ENCODE data around the gene SIGLEC10. TPM values are rescaled to one million over a fixed set of nuclear protein-coding genes. Genes with fewer than 3 reads are reported as not detected.
"Not testable (repeated sequence)": the region's sequence is repeated elsewhere in the genome, so short reads cannot be mapped to it uniquely, and the experiment has no call there.

Gene SIGLEC10
- total and polyA plus RNA-seq, 2 donors = 0.85 to 10.6 TPM

GRCh38 chr19:51397453-51397852 lies 20.0 kb downstream of the SIGLEC10 start:
- WGBS = 51% methylated on average over 9 of the region's 9 CpGs
- H3K4me1 ChIP-seq (ENCODE audit: insufficient read depth); DNase-seq (ENCODE audit: extremely low spot score): not testable (repeated sequence)

GRCh38 chr19:51396175-51396574 lies 21.3 kb downstream of the SIGLEC10 start:
- H3K4me3 ChIP-seq (ENCODE audit: low read depth, low read length) = no peak overlapping the region
- WGBS = 97% methylated on average over 2 of the region's 2 CpGs
- no peak overlapping the region for H3K27ac ChIP-seq (ENCODE audit: low read depth)
- no peak for DNase-seq (ENCODE audit: extremely low spot score)
- H3K4me1 ChIP-seq (ENCODE audit: insufficient read depth) = no peaks in the 10 kb centered on the region
- no peaks in the 10 kb centered on the region for H3K36me3 ChIP-seq (ENCODE audit: insufficient read depth)

More at GRCh38 chr19:51397453-51397852, 20.0 kb downstream of the SIGLEC10 start:
- not testable (repeated sequence) for H3K27ac ChIP-seq (ENCODE audit: low read depth); H3K4me3 ChIP-seq (ENCODE audit: low read depth, low read length); H3K36me3 ChIP-seq (ENCODE audit: insufficient read depth)

DNA sequence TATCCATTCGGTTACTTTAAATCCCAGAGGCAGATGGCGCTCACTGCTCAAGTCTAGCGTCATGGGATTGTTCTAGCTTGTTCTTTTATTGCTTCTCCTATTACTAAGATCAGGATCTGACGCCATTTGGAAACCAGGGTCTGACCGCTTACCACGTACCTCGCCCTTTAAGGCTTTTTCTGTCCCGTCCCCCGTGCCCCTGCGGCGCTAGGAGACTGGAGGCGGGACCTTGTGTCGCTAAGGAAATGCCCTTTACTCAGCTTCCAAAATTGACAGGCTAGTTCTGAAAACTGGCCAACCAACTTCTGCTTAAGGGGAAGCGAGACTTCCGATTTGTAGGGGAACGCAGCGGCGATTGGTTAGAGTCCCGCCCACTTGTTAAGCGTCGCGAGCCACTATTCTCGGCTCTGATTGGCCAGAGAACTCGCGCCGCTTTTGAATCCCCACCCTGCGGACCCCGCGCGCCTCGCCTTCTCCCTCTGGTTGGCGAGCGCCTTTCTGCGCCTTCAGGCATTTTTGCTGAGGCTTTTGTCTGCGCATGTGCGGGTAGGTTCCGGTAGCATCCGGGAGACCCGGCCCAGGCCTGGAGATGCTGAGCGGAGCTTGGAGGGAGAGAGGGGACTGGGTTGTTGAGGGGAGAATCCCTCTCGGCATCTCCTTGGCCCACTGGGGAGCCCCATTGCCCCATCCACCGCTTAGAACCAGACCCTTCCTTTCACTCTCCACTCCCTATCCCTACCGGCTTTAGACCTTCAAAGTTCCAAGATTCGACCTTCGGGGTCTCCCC lies 23.2 kb downstream of the SIGLEC10 start:
- H3K4me3 ChIP-seq (ENCODE audit: low read depth, low read length) = peak overlapping the region; percentile 17
- 1% methylated on average over 45 of the region's 45 CpGs for WGBS

DNA sequence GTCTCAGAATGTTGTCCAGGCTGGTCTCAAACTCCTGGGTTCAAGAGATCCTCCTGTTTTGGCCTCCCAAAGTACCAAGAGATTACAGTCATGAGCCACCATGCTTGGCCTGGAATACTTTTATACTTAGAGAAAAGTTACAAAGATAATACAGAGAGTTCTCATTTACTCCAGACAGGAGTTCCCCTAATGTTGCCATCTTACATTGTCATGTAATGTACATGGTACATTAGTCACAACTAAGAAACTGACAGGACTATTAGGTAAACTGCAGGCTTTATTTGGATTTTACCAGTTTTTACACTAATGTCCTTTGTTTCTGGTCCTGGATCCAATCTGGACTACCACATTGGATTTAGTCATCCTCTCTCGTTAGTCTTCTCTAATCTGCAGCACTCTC lies 24.7 kb downstream of the SIGLEC10 start:
- Histone ChIP-seq H3K4me3 (ENCODE audit: low read depth, low read length) (no peak overlapping the region), H3K36me3 (ENCODE audit: insufficient read depth) (no peaks in the 10 kb centered on the region), H3K4me1 (ENCODE audit: insufficient read depth) (no peaks in the 10 kb centered on the region), H3K27ac (ENCODE audit: low read depth) (no peak overlapping the region)
- no peak for DNase-seq (ENCODE audit: extremely low spot score)
- WGBS = 96% methylated on average over 1 of the region's 1 CpG

More for the DNA sequence above, 23.2 kb downstream of the SIGLEC10 start:
- Histone ChIP-seq H3K4me1 (ENCODE audit: insufficient read depth) (no peaks in the 10 kb centered on the region), H3K27ac (ENCODE audit: low read depth) (peak overlapping the region; percentile 30), H3K36me3 (ENCODE audit: insufficient read depth) (no peaks in the 10 kb centered on the region)
- peak; percentile 97 for DNase-seq (ENCODE audit: extremely low spot score)

GRCh38 chr19:51391073-51391611 lies 26.3 kb downstream of the SIGLEC10 start:
- H3K36me3 ChIP-seq (ENCODE audit: insufficient read depth) = no peaks in the 10 kb centered on the region
- no peak overlapping the region for H3K4me3 ChIP-seq (ENCODE audit: low read depth, low read length)
- no peak for DNase-seq (ENCODE audit: extremely low spot score)
- H3K4me1 ChIP-seq (ENCODE audit: insufficient read depth) = no peaks in the 10 kb centered on the region
- no peak overlapping the region for H3K27ac ChIP-seq (ENCODE audit: low read depth)
- WGBS = 70% methylated on average over 8 of the region's 8 CpGs

DNA sequence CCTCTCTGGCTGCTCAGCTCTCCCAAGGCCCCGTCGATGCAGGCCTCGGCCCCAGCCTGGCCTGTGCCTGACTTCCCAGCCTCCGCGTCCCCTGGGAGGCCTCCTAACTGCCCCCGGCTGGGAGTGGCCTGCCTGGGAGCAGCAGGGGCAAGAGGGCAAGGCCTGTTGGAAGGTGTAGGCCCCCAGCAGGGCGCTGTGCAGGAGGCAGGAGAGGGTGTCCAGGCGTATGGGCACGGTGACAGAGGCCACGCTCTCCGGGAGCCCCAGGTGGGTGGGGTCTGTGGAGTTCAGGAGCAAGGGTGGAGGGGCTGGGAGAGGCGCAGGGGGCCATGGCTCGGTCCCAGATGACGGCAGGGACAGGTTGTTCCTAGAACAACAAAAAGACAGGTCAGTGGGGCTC lies 28.3 kb downstream of the SIGLEC10 start:
- H3K4me3 ChIP-seq (ENCODE audit: low read depth, low read length) = no peak overlapping the region
- DNase-seq (ENCODE audit: extremely low spot score) = no peak
- H3K36me3 ChIP-seq (ENCODE audit: insufficient read depth) = no peaks in the 10 kb centered on the region
- H3K4me1 ChIP-seq (ENCODE audit: insufficient read depth) = no peaks in the 10 kb centered on the region
- H3K27ac ChIP-seq (ENCODE audit: low read depth) = no peak overlapping the region
- WGBS = 83% methylated on average over 14 of the region's 14 CpGs

GRCh38 chr19:51387924-51388389 lies 29.5 kb downstream of the SIGLEC10 start, which contains the start of gene LIM2:
Gene LIM2 (minus strand): TSS chr19:51387974. CDS start chr19:51387443, 531 bp downstream.
- Histone ChIP-seq H3K4me3 (ENCODE audit: low read depth, low read length) (no peak within 1 kb of the TSS), H3K4me1 (ENCODE audit: insufficient read depth) (no peaks in the 10 kb centered on the region), H3K36me3 (ENCODE audit: insufficient read depth) (no peaks in the 10 kb centered on the region), H3K27ac (ENCODE audit: low read depth) (no peak within 1 kb of the TSS)
- WGBS = 68% methylated on average over 15 of the region's 15 CpGs
- no peak for DNase-seq (ENCODE audit: extremely low spot score)

DNA sequence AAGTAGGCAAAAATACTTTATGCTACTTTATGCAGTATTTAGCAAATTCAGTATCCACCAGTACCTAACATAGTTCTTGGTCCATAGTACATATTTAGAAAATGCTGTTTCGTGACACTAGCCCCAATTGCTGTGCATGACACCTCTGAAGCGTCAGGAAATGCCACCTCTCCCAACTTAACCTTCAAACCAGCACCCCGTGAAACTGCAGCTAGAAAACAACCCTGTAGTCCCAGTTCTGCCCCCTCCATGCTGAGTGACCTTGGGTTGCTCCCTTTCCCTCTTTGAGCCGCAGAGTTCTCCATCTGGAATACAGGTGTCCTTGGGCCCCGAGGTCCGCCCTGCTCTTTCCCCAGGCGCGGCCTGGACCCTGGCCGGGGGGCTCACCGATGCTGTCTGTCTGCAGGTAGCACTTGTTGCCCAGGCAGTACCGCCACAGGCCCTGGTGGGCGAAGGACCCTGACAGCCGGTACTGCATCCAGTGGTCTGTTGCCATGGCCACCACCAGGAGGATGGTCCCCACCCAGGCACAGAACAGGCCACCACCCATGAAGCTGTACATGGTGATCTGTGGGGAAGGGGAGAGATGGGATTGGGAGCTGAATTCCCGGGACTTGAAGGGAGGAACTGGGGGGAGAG lies 30.4 kb downstream of the SIGLEC10 start:
- Histone ChIP-seq H3K27ac (ENCODE audit: low read depth) (no peak overlapping the region), H3K4me3 (ENCODE audit: low read depth, low read length) (no peak overlapping the region), H3K36me3 (ENCODE audit: insufficient read depth) (no peaks in the 10 kb centered on the region), H3K4me1 (ENCODE audit: insufficient read depth) (no peaks in the 10 kb centered on the region)
- no peak for DNase-seq (ENCODE audit: extremely low spot score)
- WGBS = 87% methylated on average over 14 of the region's 14 CpGs

DNA sequence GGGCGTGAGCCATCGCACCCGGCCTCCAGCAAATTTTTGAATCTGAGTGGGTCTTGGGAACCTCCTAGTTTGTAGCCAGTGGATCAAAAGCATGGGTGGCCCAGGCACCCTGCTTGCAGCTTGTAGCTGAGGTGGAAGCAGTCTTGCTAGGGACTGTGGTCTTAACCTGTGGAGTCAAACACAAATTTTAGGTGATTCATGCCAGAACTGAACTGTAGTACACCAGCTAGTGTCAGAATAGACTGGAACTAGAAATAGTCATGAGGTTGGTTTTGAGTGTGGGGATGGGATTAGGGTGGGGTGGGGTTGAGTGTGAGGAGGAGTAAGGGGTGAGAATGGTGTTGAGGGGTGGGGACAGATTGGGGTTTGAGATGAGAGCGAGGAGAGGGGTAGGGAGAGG lies 35.4 kb downstream of the SIGLEC10 start:
- Histone ChIP-seq H3K27ac (ENCODE audit: low read depth) (no peak overlapping the region), H3K4me3 (ENCODE audit: low read depth, low read length) (no peak overlapping the region), H3K36me3 (ENCODE audit: insufficient read depth) (no peaks in the 10 kb centered on the region), H3K4me1 (ENCODE audit: insufficient read depth) (no peaks in the 10 kb centered on the region)
- 98% methylated on average over 4 of the region's 4 CpGs for WGBS
- no peak for DNase-seq (ENCODE audit: extremely low spot score)

DNA sequence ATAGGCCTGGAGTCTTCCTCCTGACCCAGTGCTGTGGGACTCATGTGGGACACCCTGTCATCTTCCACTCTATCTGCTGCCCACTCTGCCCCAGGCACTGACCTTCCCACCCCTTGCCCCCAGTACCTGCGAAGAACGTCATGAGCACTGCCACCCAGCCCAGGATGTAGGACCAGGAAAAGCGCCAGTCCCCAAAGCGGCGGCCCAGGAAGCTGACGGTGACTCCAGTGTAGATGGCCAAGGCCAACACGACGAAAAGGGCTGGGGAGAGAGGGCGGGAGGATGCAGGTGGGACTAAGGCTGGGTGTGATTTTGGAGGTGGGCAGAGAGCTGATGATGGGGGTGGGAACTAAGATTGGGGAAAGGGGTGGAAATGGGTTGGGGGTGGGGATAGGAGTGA lies 37.1 kb downstream of the SIGLEC10 start:
- no peak overlapping the region for H3K4me3 ChIP-seq (ENCODE audit: low read depth, low read length)
- WGBS = 92% methylated on average over 9 of the region's 9 CpGs
- no peak for DNase-seq (ENCODE audit: extremely low spot score)

DNA sequence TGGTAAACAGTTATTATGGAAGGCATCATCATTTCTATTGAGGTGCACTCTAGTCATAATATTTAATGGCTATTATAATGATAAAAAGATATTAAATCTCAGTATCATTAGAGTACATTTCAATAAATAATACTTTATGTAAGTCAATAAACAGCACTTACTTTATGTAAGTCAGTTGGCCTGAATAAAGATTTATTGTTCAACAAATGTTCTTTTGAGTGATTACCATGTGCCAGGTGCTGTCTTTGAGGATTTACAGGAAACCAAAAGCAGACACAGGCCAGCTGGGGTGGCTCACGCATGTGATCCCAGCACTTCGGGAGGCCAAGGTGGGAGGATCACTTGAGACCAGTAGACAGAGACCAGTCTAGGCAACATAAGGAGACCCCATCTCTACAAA lies 40.0 kb downstream of the SIGLEC10 start:
- H3K4me1 ChIP-seq (ENCODE audit: insufficient read depth) = no peaks in the 10 kb centered on the region
- H3K36me3 ChIP-seq (ENCODE audit: insufficient read depth) = no peaks in the 10 kb centered on the region
- 74% methylated on average over 2 of the region's 2 CpGs for WGBS
- H3K4me3 ChIP-seq (ENCODE audit: low read depth, low read length) = no peak overlapping the region
- H3K27ac ChIP-seq (ENCODE audit: low read depth) = no peak overlapping the region
- no peak for DNase-seq (ENCODE audit: extremely low spot score)

More for the DNA sequence above, 37.1 kb downstream of the SIGLEC10 start:
- Histone ChIP-seq H3K27ac (ENCODE audit: low read depth) (no peak overlapping the region), H3K36me3 (ENCODE audit: insufficient read depth) (no peaks in the 10 kb centered on the region), H3K4me1 (ENCODE audit: insufficient read depth) (no peaks in the 10 kb centered on the region)

DNA sequence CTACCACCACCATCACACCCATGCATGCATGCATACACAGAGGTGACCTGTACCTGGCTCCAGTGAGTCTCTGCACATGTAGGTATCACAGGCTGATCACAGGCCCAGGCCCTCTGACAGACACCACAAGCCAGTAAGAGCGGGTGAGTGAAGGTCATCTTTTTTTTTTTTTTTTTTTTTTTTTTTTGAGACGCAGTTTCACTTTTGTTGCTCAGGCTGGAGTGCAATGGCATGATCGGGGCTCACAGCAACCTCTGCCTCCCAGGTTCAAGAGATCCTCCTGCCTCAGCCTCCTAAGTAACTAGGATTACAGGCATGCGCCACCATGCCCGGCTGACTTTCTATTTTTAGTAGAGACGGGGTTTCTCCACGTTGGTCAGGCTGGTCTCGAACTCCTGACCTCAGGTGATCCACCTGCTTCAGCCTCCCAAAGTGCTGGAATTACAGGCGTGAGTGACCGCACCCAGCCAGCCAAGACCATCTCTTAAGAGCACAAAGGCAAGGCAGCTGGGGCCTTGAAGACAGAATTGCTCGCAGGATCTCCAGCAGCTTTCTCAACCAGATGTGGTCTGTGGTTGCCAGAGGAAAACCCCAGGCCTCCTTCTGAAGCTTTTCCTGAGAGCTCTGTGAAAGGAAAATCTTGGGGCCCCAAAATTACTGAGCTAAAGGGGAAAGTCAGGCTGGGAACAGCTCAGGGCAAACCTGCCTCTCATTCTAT lies 41.8 kb downstream of the SIGLEC10 start:
- H3K36me3 ChIP-seq (ENCODE audit: insufficient read depth) = no peaks in the 10 kb centered on the region
- WGBS = 70% methylated on average over 11 of the region's 11 CpGs
- H3K4me1 ChIP-seq (ENCODE audit: insufficient read depth) = no peaks in the 10 kb centered on the region
- H3K27ac ChIP-seq (ENCODE audit: low read depth) = no peak overlapping the region
- no peak overlapping the region for H3K4me3 ChIP-seq (ENCODE audit: low read depth, low read length)
- DNase-seq (ENCODE audit: extremely low spot score) = no peak

- no peak for DNase-seq (ENCODE audit: extremely low spot score)
These were observed 44.6 kb downstream of the SIGLEC10 start, which contains the start of gene NKG7 for GRCh38 chr19:51372649-51373504. Gene NKG7 (minus strand): TSS chr19:51372654. CDS start chr19:51372535, 119 bp downstream.

More at GRCh38 chr19:51372649-51373504, 44.6 kb downstream of the SIGLEC10 start, which contains the start of gene NKG7:
- H3K36me3 ChIP-seq (ENCODE audit: insufficient read depth) = no peaks in the 10 kb centered on the region
- no peaks in the 10 kb centered on the region for H3K4me1 ChIP-seq (ENCODE audit: insufficient read depth)
- WGBS = 43% methylated on average over 9 of the region's 9 CpGs
- no peak within 1 kb of the TSS for H3K27ac ChIP-seq (ENCODE audit: low read depth)
- no peak within 1 kb of the TSS for H3K4me3 ChIP-seq (ENCODE audit: low read depth, low read length)

Measured in urinary bladder (tissue), 4 donors.